H1 (cell line): Measurements from ENCODE around the gene MXRA7. TPM values are rescaled to one million over a fixed set of nuclear protein-coding genes. Genes with fewer than 3 reads are reported as not detected.

ENCODE experiments used
- CTCF ChIA-PET: fragments of 300-600 bp; sonication (Branson Sonifier 250); formaldehyde crosslinking; loops from one replicate; lab custom pipeline; 2021; ENCODE audit not compliant: partially characterized antibody; lab: Charles Lee
- POLR2A ChIA-PET: fragments of 300-600 bp; sonication (Branson Sonifier 250); formaldehyde crosslinking; loops from one replicate; lab custom pipeline; 2021; ENCODE audit warnings: inconsistent platforms; ENCODE audit not compliant: partially characterized antibody; lab: Charles Lee
- DNase-seq, 2 experiments: peaks; one replicate each; pipeline versions ENCODE4 v3.0.0 to v3.0.0-alpha.2; 2010 to 2022; ENCODE audit warnings: low spot score in 2 of 2, low read depth in 1 of 2, mixed read lengths in 1 of 2
- FAIRE-seq: peaks from 2 replicates; lab custom pipeline; 2011; peaks lifted over from hg19 to GRCh38; lab: Jason Lieb, UNC
- H2AFZ ChIP-seq: 2 replicates; pipeline ENCODE4 v1.8.1; 2012; ENCODE audit warnings: low read length, inconsistent platforms
- H2AK5ac ChIP-seq: 2 replicates; pipeline ENCODE4 v1.6.1; 2013; ENCODE audit warnings: low read depth, low read length
- H2BK120ac ChIP-seq: replicated peaks from 2 replicates; pipeline ENCODE3; 2013; ENCODE audit warnings: low read depth, low read length, inconsistent platforms
- H2BK12ac ChIP-seq: 2 replicates; pipeline ENCODE4 v1.6.1; 2013; ENCODE audit warnings: low read depth, low read length
- H2BK15ac ChIP-seq: 2 replicates; pipeline ENCODE4 v1.6.1; 2013; ENCODE audit warnings: low read length
- H2BK20ac ChIP-seq: 2 replicates; pipeline ENCODE4 v1.6.1; 2013; ENCODE audit warnings: low read length
- H2BK5ac ChIP-seq: 2 replicates; pipeline ENCODE4 v1.6.1; 2013; ENCODE audit warnings: low read depth, low read length
- H3K14ac ChIP-seq: 2 replicates; pipeline ENCODE4 v1.6.1; 2013; ENCODE audit warnings: inconsistent platforms; ENCODE audit not compliant: insufficient read length
- H3K18ac ChIP-seq: 2 replicates; pipeline ENCODE4 v1.6.1; 2013; ENCODE audit warnings: low read length; ENCODE audit errors: extremely low read depth
- H3K23ac ChIP-seq: 2 replicates; pipeline ENCODE4 v1.6.1; 2013; ENCODE audit warnings: inconsistent platforms; ENCODE audit not compliant: insufficient read length
- H3K23me2 ChIP-seq: 2 replicates; pipeline ENCODE4 v1.6.1; 2013; ENCODE audit warnings: low read depth, low read length
- H3K27ac ChIP-seq: 2 replicates; pipeline ENCODE4 v1.6.1; 2011; ENCODE audit warnings: low read depth, low read length, inconsistent platforms
- H3K27me3 ChIP-seq, 4 experiments: replicated peaks in 1 of 4; 1 replicate in 1 of 4; 2 replicates in 3 of 4; pipeline versions ENCODE4 v1.6.1 to v1.8.1; 2011 to 2013; ENCODE audit warnings: low read length in 3 of 4, mild to moderate bottlenecking in 3 of 4, inconsistent platforms in 2 of 4, mixed read lengths in 2 of 4, moderate library complexity in 1 of 4; ENCODE audit not compliant: control insufficient read depth in 3 of 4, insufficient read depth in 3 of 4; ENCODE audit errors: extremely low read depth in 1 of 4
- H3K36me3 ChIP-seq, 4 experiments: 2 replicates each; pipeline versions ENCODE4 v1.6.1 to v1.8.1; 2011 to 2013; ENCODE audit warnings: mild to moderate bottlenecking in 4 of 4, low read length in 3 of 4, moderate library complexity in 2 of 4, control low read depth in 1 of 4, inconsistent platforms in 1 of 4; ENCODE audit not compliant: insufficient read depth in 4 of 4, control insufficient read depth in 2 of 4
- H3K4ac ChIP-seq: replicated peaks from 2 replicates; pipeline ENCODE3; 2013; ENCODE audit warnings: low read length, low read depth, mixed read lengths, inconsistent platforms; ENCODE audit not compliant: insufficient read length
- H3K4me1 ChIP-seq, 4 experiments: replicated peaks in 1 of 4; 1 replicate in 1 of 4; 2 replicates in 3 of 4; pipeline versions ENCODE4 v1.6.1 to v1.8.1; 2011 to 2013; ENCODE audit warnings: low read length in 3 of 4, inconsistent platforms in 2 of 4, mixed read lengths in 1 of 4; ENCODE audit not compliant: insufficient read depth in 4 of 4, control insufficient read depth in 3 of 4
- H3K4me2 ChIP-seq, 2 experiments: 2 replicates each; pipeline versions ENCODE4 v1.6.1 to v1.8.1; 2011 to 2013; ENCODE audit warnings: low read depth in 2 of 2, low read length in 2 of 2, control low read depth in 1 of 2, inconsistent platforms in 1 of 2, mild to moderate bottlenecking in 1 of 2; ENCODE audit not compliant: insufficient read depth in 1 of 2
- H3K4me3 ChIP-seq, 4 experiments: fragments of 200-600, 300-600 bp in 1 of 4; sonication (generic), shearing (Covaris generic), sonication (Bioruptor Twin) in 1 of 4; 2 replicates each; pipeline versions ENCODE4 v1.5.1 to v1.8.1; 2011 to 2016; ENCODE audit warnings: low read length in 4 of 4, low read depth in 3 of 4, control low read depth in 2 of 4, inconsistent platforms in 2 of 4, mild to moderate bottlenecking in 2 of 4, mixed read lengths in 1 of 4, moderate library complexity in 1 of 4; ENCODE audit not compliant: insufficient read depth in 2 of 4; ENCODE audit errors: extremely low read depth in 1 of 4
- H3K56ac ChIP-seq: replicated peaks from 2 replicates; pipeline ENCODE3; 2013; ENCODE audit warnings: low read depth, mild to moderate bottlenecking, mixed read lengths, low read length, inconsistent platforms; ENCODE audit not compliant: insufficient read length
- H3K79me1 ChIP-seq: 2 replicates; pipeline ENCODE4 v1.6.1; 2013; ENCODE audit warnings: low read depth, low read length, control low read depth
- H3K79me2 ChIP-seq, 2 experiments: 2 replicates each; pipeline versions ENCODE4 v1.6.1 to v1.8.1; 2012 to 2013; ENCODE audit warnings: low read length in 2 of 2, mild to moderate bottlenecking in 2 of 2, inconsistent platforms in 1 of 2; ENCODE audit not compliant: insufficient read depth in 2 of 2, control insufficient read depth in 1 of 2
- H3K9ac ChIP-seq, 4 experiments: replicated peaks in 1 of 4; 1 replicate in 1 of 4; 2 replicates in 3 of 4; pipeline versions ENCODE4 v1.6.1 to v1.8.1; 2011 to 2013; ENCODE audit warnings: low read depth in 3 of 4, low read length in 3 of 4, control low read depth in 2 of 4, mild to moderate bottlenecking in 2 of 4, moderate library complexity in 2 of 4, inconsistent platforms in 1 of 4; ENCODE audit errors: extremely low read depth in 1 of 4
- H3K9me3 ChIP-seq, 2 experiments: 2 replicates each; pipeline versions ENCODE4 v1.6.1 to v1.8.1; 2012 to 2013; ENCODE audit warnings: mild to moderate bottlenecking in 2 of 2, moderate library complexity in 2 of 2, control low read depth in 1 of 2, inconsistent platforms in 1 of 2, low read depth in 1 of 2, low read length in 1 of 2, mixed read lengths in 1 of 2; ENCODE audit not compliant: insufficient read depth in 2 of 2
- H4K20me1 ChIP-seq, 2 experiments: replicated peaks in 1 of 2; 2 replicates each; pipeline versions ENCODE3 to v1.8.1; 2011 to 2013; ENCODE audit warnings: inconsistent platforms in 2 of 2, low read length in 2 of 2, mild to moderate bottlenecking in 1 of 2; ENCODE audit not compliant: insufficient read depth in 2 of 2, control insufficient read depth in 1 of 2
- H4K5ac ChIP-seq: 2 replicates; pipeline ENCODE4 v1.6.1; 2013; ENCODE audit warnings: low read length, low read depth, mixed read lengths, inconsistent platforms; ENCODE audit not compliant: insufficient read length
- H4K8ac ChIP-seq: 2 replicates; pipeline ENCODE4 v1.8.0; 2013; ENCODE audit warnings: mild to moderate bottlenecking, moderate library complexity, low read length, inconsistent platforms; ENCODE audit not compliant: insufficient read depth; ENCODE audit errors: extremely low read depth
- H4K91ac ChIP-seq: replicated peaks from 2 replicates; pipeline ENCODE3; 2013; ENCODE audit warnings: low read length, mixed read lengths, inconsistent platforms; ENCODE audit not compliant: insufficient read length
- CHD2 ChIP-seq: IDR thresholded peaks from 2 replicates; pipeline ENCODE4 v1.6.1; 2012; ENCODE audit warnings: low read length, improper control_type of control experiment
- CREB1 ChIP-seq: IDR thresholded peaks from 2 replicates; pipeline ENCODE4 v1.6.1; 2012; ENCODE audit warnings: inconsistent platforms
- HDAC6 ChIP-seq: IDR thresholded peaks from one replicate; pipeline ENCODE4 v1.7.1; 2012; ENCODE audit warnings: low read depth, mild to moderate bottlenecking, inconsistent platforms, low read length, moderate library complexity
- JUND ChIP-seq: IDR thresholded peaks from 2 replicates; pipeline ENCODE4 v1.6.1; 2011; ENCODE audit warnings: mild to moderate bottlenecking, improper control_type of control experiment, low read length
- KDM5A ChIP-seq: fragments of 200-600 bp; IDR thresholded peaks from 2 replicates; pipeline ENCODE4 v1.7.1; 2012; ENCODE audit warnings: mild to moderate bottlenecking, low read length, inconsistent platforms, mixed read lengths
- MAFK ChIP-seq: IDR thresholded peaks from 2 replicates; pipeline ENCODE4 v1.6.1; 2012; ENCODE audit warnings: low read depth, mild to moderate bottlenecking, improper control_type of control experiment, low read length
- RAD21 ChIP-seq, 2 experiments: IDR thresholded peaks in 1 of 2; conservative IDR thresholded peaks in 1 of 2; 2 replicates each; pipeline ENCODE4 v1.6.1; 2011; ENCODE audit warnings: low read depth in 2 of 2, low read length in 2 of 2, improper control_type of control experiment in 1 of 2, inconsistent platforms in 1 of 2, mild to moderate bottlenecking in 1 of 2, moderate library complexity in 1 of 2
- SP1 ChIP-seq: IDR thresholded peaks from 2 replicates; pipeline ENCODE4 v1.6.1; 2011; ENCODE audit warnings: low read depth, low read length
- SRF ChIP-seq: IDR thresholded peaks from 2 replicates; pipeline ENCODE4 v1.6.1; 2011; ENCODE audit warnings: mild to moderate bottlenecking, low read depth, low read length, moderate library complexity
- TAF7 ChIP-seq: optimal IDR thresholded peaks from 2 replicates; pipeline ENCODE3; 2011; ENCODE audit warnings: low read depth, mild to moderate bottlenecking, inconsistent platforms, low read length, moderate library complexity, borderline replicate concordance
- TCF12 ChIP-seq: IDR thresholded peaks from 2 replicates; pipeline ENCODE4 v1.6.1; 2011; ENCODE audit warnings: low read depth, mild to moderate bottlenecking, low read length
- TEAD4 ChIP-seq: IDR thresholded peaks from 2 replicates; pipeline ENCODE4 v1.6.1; 2012; ENCODE audit warnings: low read depth, low read length, inconsistent platforms, mixed read lengths
- YY1 ChIP-seq: IDR thresholded peaks from 2 replicates; pipeline ENCODE4 v1.6.1; 2011; ENCODE audit warnings: low read depth, mild to moderate bottlenecking, low read length
- WGBS, 2 experiments: shearing (Covaris generic) in 1 of 2; methylation state at CpG; one replicate each; pipeline versions ENCODE4 v1.1.6 to v1.1.7; 2013 to 2015; ENCODE audit warnings: low lambda C conversion rate in 2 of 2, mixed read lengths in 2 of 2, inconsistent platforms in 1 of 2, low coverage in 1 of 2, missing lambda C conversion rate in 1 of 2; ENCODE audit not compliant: insufficient replicate concordance in 2 of 2, insufficient coverage in 1 of 2, insufficient read length in 1 of 2; ENCODE audit errors: extremely low coverage in 1 of 2, missing lambda C conversion rate in 1 of 2; 5-methylcytosine and 5-hydroxymethylcytosine counted together
- polyA plus RNA-seq, 7 experiments: library from polyadenylated mRNA; depleted of rRNA in 3 of 7; stranded (reverse) in 5 of 7; unstranded in 2 of 7; fragments of >200 nt in 5 of 7; fragments of 200-250 nt in 2 of 7; gene quantifications; 1 replicate in 5 of 7; 2 replicates in 1 of 7; 4 replicates in 1 of 7; pipeline versions ENCODE4 v1.2.1 to v1.2.3, GENCODE V29; 2011 to 2013; ENCODE audit warnings: missing spikeins in 2 of 7, mixed read lengths in 2 of 7
- total RNA-seq: library from RNA; stranded (reverse); fragmentation: NEBNext Ultra II Directional; extraction: Animal tissue kit (Norgen Biotek cat#: 25700); gene quantifications from 2 replicates; pipeline ENCODE4 v1.2.1, GENCODE V29; 2021

The MXRA7 gene
- total and polyA plus RNA-seq, 2 of the 8 experiments (the other 6 are each of a cell fraction or from before 2014, with no cell fraction given): 17.8 to 26.6 TPM

- Histone ChIP-seq H3K27ac (no peak overlapping the region), H4K8ac (no peak overlapping the region), H2BK5ac (no peak overlapping the region), H3K27me3 (peaks cover 2 to 22% (median 20%) of the 10 kb centered on the region in 4 experiments), H3K4ac (no peak overlapping the region), H4K20me1 (peaks cover 0 to 8% of the 10 kb centered on the region in 2 experiments), H3K9ac (no peak overlapping the region), H3K18ac (0 out of 2 replicates have a peak overlapping the region, but pooled peaks have one; percentile 27), H2AFZ (no peak overlapping the region), H2BK15ac (peak overlapping the region; percentile 13; the same call in 1 of the 2 replicates), H2BK20ac (no peak overlapping the region), H4K91ac (no peak overlapping the region), H3K79me1 (peaks cover 2% of the 10 kb centered on the region), H3K23me2 (peaks cover 11% of the 10 kb centered on the region; the same call in 1 of the 2 replicates), H3K4me2 (peak overlapping the region; percentile 87 to 89), H3K4me3 (peak overlapping the region; percentile 28 to 67 (median 54); a peak in 7 of 8 replicates), H4K5ac (no peak overlapping the region), H3K14ac (no peak overlapping the region), H2BK120ac (no peak overlapping the region), H2BK12ac (no peak overlapping the region), H3K36me3 (no peaks in the 10 kb centered on the region), H2AK5ac (peak overlapping the region; percentile 34), H3K9me3 (no peaks in the 10 kb centered on the region), H3K4me1 (peaks cover 11 to 28% (median 19%) of the 10 kb centered on the region in 4 experiments), H3K23ac (no peak overlapping the region), H3K56ac (no peak overlapping the region), H3K79me2 (no peaks in the 10 kb centered on the region)
- DNase-seq (peak in 1 of 2 experiments; percentile 56), FAIRE-seq (no peak)
- WGBS, 2 experiments: 57% methylated on average over 28 of the region's 29 CpGs; no CpG with 5 or more reads in 1 of the 2 experiments
- ChIA-PET CTCF (interaction anchor here (0.6 to 5.6 kb wide), 16 partner anchors 8 to 250 kb away, joined by 3 to 67 read pairs (median 5); no protein-coding TSS in a partner anchor), POLR2A (interaction anchor here (0.6 to 3.2 kb wide), 10 partner anchors 8 to 142 kb away, joined by 3 to 19 read pairs (median 6); partner anchors contain the start of genes MFSD11 and SRSF2)
- no peak for TF ChIP-seq CREB1
- TF ChIP-seq KDM5A: no peak
- TF ChIP-seq RAD21 (IDR thresholded peaks at IDR 0.05 in 1 of 2, conservative IDR thresholded peaks at IDR 0.05 in 1 of 2; ENCODE audit: low read depth in 2 of 2, low read length in 2 of 2): no peak
- TF ChIP-seq TEAD4: no peak
- no peak for TF ChIP-seq MAFK
- TF ChIP-seq SP1: no peak
- TF ChIP-seq TAF7: no peak
- TF ChIP-seq SRF: no peak
- TF ChIP-seq YY1: no peak
- no peak for TF ChIP-seq JUND
- TF ChIP-seq HDAC6: no peak
- TF ChIP-seq TCF12: no peak
- TF ChIP-seq CHD2: no peak
Observed at GRCh38 chr17:76709077-76709950, 1.5 kb downstream of the MXRA7 start.
